GM10266 (cell line): ENCODE measurements around the gene SAMD1.

Experiments used
- DNase-seq: peaks from one replicate; pipeline ENCODE4 v3.0.0; 2012; ENCODE audit errors: extremely low spot score
- CTCF ChIP-seq: IDR thresholded peaks from 2 replicates; pipeline ENCODE4 v1.5.1; 2012; ENCODE audit warnings: mild to moderate bottlenecking, low read depth; ENCODE audit not compliant: control insufficient read depth, insufficient read depth; ENCODE audit errors: missing control alignments

The SAMD1 gene

GRCh38 chr19:14107581-14108461 lies 17.3 kb upstream of the SAMD1 start:
- DNase-seq = no peak
- no peak for TF ChIP-seq CTCF

- no peak for TF ChIP-seq CTCF
- DNase-seq = no peak
These were observed 16.3 kb upstream of the SAMD1 start for GRCh38 chr19:14106840-14107239.

GRCh38 chr19:14105680-14106079 lies 15.1 kb upstream of the SAMD1 start:
- DNase-seq = no peak
- no peak for TF ChIP-seq CTCF

- DNase-seq = no peak
- no peak for TF ChIP-seq CTCF
These were observed 12.8 kb upstream of the SAMD1 start for GRCh38 chr19:14103310-14103709.

GRCh38 chr19:14102756-14103155 lies 12.2 kb upstream of the SAMD1 start:
- no peak for TF ChIP-seq CTCF

GRCh38 chr19:14102102-14102696 lies 11.6 kb upstream of the SAMD1 start:
- DNase-seq = no peak
- no peak for TF ChIP-seq CTCF

More at GRCh38 chr19:14102756-14103155, 12.2 kb upstream of the SAMD1 start:
- no peak for DNase-seq

- DNase-seq = no peak
- no peak for TF ChIP-seq CTCF
These were observed 10.5 kb upstream of the SAMD1 start for GRCh38 chr19:14101003-14101545.
